GM19455 (cell line): ENCODE data around the gene NRL.

ENCODE experiments used
- ATAC-seq: cut with Tn5 transposase; IDR thresholded peaks from one replicate; pipeline ENCODE4 v1.9.1; 2021; ENCODE audit not compliant: unreplicated experiment

The NRL gene

GRCh38 chr14:24114532-24115421 is at the start of gene NRL, which contains the start of gene DCAF11:
Gene NRL (minus strand): TSS chr14:24114949. CDS start chr14:24082848, 32,101 bp downstream.
Gene DCAF11 (plus strand): TSS chr14:24114777. CDS start chr14:24115595, 818 bp downstream.
- peak; percentile 89 for ATAC-seq

DNA sequence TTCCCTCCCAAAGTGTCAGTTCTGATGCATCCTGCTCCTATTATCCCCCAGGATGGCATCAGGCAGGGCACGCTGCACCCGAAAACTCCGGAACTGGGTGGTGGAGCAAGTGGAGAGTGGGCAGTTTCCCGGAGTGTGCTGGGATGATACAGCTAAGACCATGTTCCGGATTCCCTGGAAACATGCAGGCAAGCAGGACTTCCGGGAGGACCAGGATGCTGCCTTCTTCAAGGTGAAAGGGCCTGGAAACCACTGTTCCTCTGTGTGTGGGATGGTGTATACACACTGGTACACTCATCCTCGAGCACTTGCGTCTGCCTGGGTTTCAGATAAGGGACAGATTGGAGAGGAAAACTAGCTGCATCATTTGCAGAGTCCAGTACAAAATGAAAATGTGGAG is 47.3 kb upstream of the NRL start:
- no peak for ATAC-seq

DNA sequence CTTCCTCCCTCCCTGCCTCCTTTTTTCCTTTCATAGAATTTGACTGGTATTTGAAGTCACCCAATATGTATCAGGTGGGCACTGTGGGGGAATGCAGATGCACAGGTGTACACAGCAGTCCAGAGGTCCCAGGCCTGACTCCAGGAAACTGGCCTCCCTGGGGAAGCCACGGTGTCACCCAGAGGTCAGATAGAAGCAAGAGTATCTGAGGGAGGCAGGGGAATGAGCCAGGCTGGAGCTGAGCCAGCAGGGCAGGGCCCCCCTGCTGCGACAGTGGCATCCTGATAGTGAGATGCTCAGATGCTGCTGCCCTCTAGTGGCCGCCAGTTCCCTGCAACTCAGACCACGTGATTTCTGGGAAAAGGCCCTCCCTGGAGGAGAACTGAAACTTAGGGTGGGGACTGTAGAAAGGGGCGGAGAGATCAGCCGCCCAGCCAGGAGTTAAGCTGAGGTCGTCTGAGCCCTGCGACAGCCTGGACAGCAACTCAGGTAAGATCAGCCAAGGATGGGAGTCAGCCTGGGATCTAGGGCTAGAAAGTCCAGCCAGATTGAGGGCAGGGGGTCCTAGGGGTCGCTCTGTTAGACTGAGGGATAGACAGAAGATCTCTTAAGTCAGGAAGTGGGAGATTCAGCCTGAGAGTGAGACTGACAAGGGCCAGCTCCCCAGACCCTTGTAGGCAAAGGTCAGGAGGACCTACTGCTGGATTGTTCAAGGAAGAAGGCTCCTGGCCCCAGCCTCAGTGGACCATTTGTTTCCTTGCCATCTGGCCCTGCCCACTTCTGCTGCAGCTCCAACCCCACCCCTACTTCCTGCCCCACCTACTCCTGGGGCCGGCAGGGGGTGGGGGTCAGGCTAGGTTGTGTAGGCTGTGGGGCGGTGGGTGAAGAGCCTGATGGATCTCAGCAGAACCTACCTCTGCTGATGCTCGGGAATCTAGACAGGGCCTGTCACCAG is 46.4 kb upstream of the NRL start, which contains the start of gene IRF9:
IRF9 (plus strand) TSS at position 416 of the 955 bp plus-strand sequence. CDS start 880 bp downstream, outside the sequence.
- ATAC-seq: peak; percentile 86

- ATAC-seq: no peak
These were observed 45.7 kb upstream of the NRL start for GRCh38 chr14:24160499-24160849.

DNA sequence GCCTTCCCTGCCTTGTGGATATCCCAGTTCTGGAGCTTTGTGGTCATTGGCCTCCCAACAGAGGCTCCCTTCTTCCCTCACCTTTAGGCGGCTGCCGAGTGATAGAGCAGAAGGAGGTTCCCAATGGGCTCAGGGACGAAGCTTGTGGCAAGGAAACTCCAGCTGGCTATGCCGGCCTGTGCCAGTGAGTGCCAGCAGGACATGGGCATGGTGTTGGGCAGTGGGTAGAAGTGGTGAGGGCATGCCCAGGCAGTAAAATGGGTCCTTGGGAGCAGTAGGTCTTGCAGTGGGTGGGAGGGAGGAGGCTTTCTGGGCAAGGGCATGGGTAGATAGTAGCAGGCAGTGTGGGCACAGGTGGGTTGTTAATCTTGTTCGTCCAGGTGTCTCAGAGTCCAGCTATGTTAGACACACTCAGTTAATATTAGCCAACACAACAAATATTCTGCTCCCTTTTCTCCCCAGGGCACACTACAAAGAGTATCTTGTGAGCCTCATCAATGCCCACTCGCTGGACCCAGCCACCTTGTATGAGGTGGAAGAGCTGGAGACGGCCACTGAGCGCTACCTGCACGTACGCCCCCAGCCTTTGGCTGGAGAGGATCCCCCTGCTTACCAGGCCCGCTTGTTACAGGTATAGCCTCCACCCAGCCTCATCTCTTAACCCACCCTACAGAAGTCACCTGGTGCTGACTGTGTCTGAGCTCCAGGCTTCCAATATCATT is 45.2 kb upstream of the NRL start:
- ATAC-seq: no peak

DNA sequence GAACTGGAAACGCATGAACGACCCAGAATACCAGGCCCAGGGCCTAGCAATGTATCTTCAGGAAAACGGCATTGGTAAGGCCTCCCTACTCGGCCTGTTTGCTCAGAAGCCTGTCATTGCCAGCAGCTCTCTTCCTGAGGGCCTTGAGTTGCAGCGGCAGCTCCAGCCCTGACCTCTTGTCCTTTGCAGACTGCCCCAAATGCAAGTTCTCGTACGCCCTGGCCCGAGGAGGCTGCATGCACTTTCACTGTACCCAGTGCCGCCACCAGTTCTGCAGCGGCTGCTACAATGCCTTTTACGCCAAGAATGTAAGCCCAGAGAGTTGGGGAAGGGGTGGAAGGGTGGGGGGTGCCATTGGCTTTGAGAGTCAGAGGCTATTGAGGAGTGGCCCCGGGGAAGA is 42.6 kb upstream of the NRL start:
- no peak for ATAC-seq

DNA sequence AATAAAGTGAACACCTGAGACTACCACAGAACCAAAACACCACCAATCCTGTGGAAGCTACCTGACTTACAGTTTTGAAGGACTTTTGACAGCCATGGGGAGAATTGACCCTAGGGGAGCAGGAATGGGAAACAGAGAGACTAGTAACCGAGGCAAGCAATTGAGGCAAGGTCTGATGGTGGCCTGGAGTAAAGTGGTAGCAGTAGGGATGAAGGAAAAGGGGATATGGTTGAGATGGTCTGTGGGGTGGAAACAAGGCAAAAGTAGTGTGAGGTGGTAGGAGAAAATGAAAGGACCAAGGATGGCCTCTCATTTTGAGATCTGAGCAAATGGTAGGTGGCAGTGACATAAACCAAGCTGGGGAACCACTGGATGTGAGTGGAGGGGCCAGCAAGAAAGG is 42.1 kb upstream of the NRL start:
- ATAC-seq: no peak

DNA sequence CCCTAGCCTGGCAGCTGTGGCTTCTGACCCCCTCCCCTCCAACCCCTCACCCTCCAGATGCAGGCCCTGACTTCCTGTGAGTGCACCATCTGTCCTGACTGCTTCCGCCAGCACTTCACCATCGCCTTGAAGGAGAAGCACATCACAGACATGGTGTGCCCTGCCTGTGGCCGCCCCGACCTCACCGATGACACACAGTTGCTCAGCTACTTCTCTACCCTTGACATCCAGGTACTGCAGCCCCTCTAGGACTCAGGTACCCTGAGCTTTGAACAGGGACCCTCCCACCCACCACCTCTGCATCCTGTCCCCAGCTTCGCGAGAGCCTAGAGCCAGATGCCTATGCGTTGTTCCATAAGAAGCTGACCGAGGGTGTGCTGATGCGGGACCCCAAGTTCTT is 40.4 kb upstream of the NRL start:
- ATAC-seq: no peak

GRCh38 chr14:24151404-24152080 is 36.8 kb upstream of the NRL start:
- ATAC-seq: no peak

DNA sequence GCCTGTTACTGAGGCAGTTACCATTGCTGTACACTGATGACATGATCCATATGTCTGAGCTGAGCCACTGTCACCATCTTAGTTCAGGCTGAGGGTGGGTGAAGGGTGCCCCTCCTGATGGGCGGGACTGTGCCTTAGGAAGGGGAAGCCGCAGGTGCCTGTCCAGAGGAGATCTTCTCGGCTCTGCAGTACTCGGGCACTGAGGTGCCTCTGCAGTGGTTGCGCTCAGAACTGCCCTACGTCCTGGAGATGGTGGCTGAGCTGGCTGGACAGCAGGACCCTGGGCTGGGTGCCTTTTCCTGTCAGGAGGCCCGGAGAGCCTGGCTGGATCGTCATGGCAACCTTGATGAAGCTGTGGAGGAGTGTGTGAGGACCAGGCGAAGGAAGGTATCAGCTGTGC is 36.2 kb upstream of the NRL start:
- no peak for ATAC-seq

DNA sequence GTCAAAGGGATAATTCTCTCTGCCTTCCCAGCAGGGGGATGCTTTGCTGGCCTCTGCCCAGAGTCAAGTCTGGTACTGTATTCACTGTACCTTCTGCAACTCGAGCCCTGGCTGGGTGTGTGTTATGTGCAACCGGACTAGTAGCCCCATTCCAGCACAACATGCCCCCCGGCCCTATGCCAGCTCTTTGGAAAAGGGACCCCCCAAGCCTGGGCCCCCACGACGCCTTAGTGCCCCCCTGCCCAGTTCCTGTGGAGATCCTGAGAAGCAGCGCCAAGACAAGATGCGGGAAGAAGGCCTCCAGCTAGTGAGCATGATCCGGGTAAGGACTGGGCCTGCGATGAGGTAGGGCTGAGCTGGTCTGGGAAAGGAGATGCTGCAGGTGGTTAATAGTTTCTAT is 35.8 kb upstream of the NRL start:
- no peak for ATAC-seq

DNA sequence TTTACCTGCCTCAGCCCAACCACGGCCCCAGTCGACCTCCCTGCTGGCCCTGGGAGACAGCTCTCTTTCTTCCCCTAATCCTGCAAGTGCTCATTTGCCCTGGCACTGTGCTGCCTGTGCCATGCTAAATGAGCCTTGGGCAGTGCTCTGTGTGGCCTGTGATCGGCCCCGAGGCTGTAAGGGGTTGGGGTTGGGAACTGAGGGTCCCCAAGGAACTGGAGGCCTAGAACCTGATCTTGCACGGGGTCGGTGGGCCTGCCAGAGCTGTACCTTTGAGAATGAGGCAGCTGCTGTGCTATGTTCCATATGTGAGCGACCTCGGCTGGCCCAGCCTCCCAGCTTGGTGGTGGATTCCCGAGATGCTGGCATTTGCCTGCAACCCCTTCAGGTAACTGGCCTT is 35.3 kb upstream of the NRL start:
- no peak for ATAC-seq

- ATAC-seq: no peak
These were observed 34.7 kb upstream of the NRL start for GRCh38 chr14:24149302-24149969.

DNA sequence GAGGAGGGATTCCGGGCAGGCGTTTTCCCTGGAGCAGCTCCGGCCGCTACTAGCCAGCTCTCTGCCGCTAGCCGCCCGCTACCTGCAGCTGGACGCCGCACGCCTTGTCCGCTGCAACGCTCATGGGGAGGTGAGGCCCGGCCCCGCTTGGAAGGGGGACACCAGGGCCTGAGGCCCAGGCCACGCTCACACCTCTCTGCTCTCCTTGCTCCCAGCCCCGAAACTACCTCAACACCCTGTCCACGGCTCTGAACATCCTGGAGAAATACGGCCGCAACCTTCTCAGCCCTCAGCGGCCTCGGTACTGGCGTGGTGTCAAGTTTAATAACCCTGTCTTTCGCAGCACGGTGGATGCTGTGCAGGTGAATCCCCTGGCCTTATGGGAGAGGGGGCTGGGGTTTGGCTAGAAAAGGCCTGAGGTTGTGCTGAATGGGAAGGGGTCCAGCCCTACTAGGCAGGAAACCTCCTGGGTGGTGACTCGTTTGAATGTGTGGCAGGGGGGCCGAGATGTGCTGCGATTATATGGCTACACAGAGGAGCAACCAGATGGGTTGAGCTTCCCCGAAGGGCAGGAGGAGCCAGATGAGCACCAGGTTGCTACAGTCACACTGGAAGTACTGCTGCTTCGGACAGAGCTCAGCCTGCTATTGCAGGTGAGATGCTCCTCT is 33.1 kb upstream of the NRL start:
- ATAC-seq: no peak

GRCh38 chr14:24146978-24147760 is 32.4 kb upstream of the NRL start, which contains the start of gene RNF31:
Gene RNF31 (plus strand): TSS chr14:24147498. CDS start chr14:24147699, 201 bp downstream.
- ATAC-seq: peak; percentile 83

GRCh38 chr14:24146453-24146977 is 31.8 kb upstream of the NRL start, which contains the start of gene PSME2:
Gene PSME2 (minus strand): TSS chr14:24146610. CDS start chr14:24146581, 29 bp downstream.
- ATAC-seq: peak; percentile 62

DNA sequence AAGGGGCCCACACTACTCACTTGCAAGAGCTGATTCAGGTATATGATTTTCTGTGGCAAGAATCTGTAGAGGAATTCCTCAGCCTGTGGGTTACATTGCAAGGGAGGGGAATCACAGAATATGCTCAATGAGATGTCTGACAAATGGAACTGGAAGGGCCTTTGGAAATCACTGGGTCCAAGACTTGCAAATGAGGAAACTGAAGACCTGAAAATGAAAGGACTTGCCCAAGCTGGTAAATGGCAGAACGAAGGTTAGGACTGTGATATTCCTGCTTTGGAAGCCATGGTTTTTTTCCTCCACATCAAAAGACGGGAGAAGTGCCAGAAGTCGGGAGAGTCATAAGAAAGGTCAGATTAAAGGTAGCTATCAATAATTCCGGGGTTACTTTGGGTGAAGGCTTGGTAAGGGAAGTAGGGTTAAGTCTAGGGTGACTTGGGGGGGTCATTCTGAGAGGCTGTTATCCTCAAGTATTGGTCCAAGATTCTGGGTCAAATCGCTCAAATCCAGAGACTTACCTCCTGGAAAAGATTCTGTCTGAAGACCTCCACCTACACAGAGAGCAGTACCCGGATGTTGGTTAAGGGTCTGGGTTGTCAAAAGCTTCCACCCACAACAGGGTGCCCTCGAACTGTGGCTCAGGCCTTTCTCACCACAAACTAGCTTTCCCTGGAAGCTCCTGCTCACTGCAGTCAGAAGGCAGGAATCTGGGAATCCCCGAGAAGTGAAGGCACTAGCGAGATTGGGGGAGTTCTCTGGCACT is 31.1 kb upstream of the NRL start:
- ATAC-seq: no peak
